T-cell (primary cell): ENCODE data around the gene FOXD4L1. TPM values are rescaled to one million over a fixed set of nuclear protein-coding genes. Genes with fewer than 3 reads are reported as not detected.
A peak's percentile ranks its signal among the peaks of the same experiment; 100 is the strongest.
"Not testable (repeated sequence)": the region's sequence is repeated elsewhere in the genome, so short reads cannot be mapped to it uniquely, and the experiment has no call there.

ENCODE experiments used
- ATAC-seq, 4 experiments: fragments of 200-7000 bp in 3 of 4; fragments of 150-1000 bp in 1 of 4; cut with Tn5 transposase; replicated peaks in 1 of 4; 1 replicate in 3 of 4; 2 replicates in 1 of 4; pipeline ENCODE4 v1.10.0; 2021; ENCODE audit warnings: moderate library complexity in 3 of 4, mild to moderate bottlenecking in 2 of 4, moderate number of reproducible peaks in 1 of 4
- CTCF ChIA-PET, 2 donors: fragments of 300-600 bp; sonication (Branson Sonifier 250); formaldehyde crosslinking; loops; one replicate each; lab custom pipeline; 2022; ENCODE audit warnings: antibody characterized with exemption in 2 of 2; lab: Charles Lee
- POLR2A ChIA-PET, 2 donors: fragments of 300-600 bp; sonication (Branson Sonifier 250); formaldehyde crosslinking; loops; one replicate each; lab custom pipeline; 2022; ENCODE audit warnings: antibody characterized with exemption in 2 of 2; lab: Charles Lee
- DNase-seq, 35 experiments: peaks; one replicate each; pipeline versions ENCODE4 v3.0.0 to v3.0.0-alpha.2; 2013 to 2023
- H3K27ac ChIP-seq: one replicate; pipeline ENCODE4 v1.5.1; 2013; ENCODE audit warnings: low read length
- H3K27me3 ChIP-seq, 2 experiments: replicated peaks in 1 of 2; 1 replicate in 1 of 2; 2 replicates in 1 of 2; pipeline versions ENCODE4 v1.6.1 to v1.7.0; 2013; ENCODE audit warnings: low read length in 1 of 2, mixed read lengths in 1 of 2; ENCODE audit not compliant: control insufficient read depth in 2 of 2, insufficient read depth in 2 of 2; ENCODE audit errors: extremely low read depth in 1 of 2
- H3K36me3 ChIP-seq, 2 donors: 1 replicate in 1 of 2; 2 replicates in 1 of 2; pipeline versions ENCODE4 v1.6.1 to v1.7.0; 2013; ENCODE audit warnings: low read length in 1 of 2; ENCODE audit not compliant: control insufficient read depth in 2 of 2, insufficient read depth in 1 of 2; ENCODE audit errors: extremely low read depth in 1 of 2
- H3K4me1 ChIP-seq, 2 experiments: 1 replicate in 1 of 2; 2 replicates in 1 of 2; pipeline versions ENCODE4 v1.6.1 to v1.7.0; 2013; ENCODE audit warnings: low read length in 2 of 2, mixed read lengths in 1 of 2; ENCODE audit not compliant: insufficient read depth in 2 of 2, control insufficient read depth in 1 of 2; ENCODE audit errors: extremely low read depth in 1 of 2
- H3K4me3 ChIP-seq, 2 donors: 1 replicate in 1 of 2; 2 replicates in 1 of 2; pipeline versions ENCODE4 v1.5.1 to v1.7.0; 2013; ENCODE audit warnings: mild to moderate bottlenecking in 2 of 2, low read length in 1 of 2, moderate library complexity in 1 of 2; ENCODE audit not compliant: control insufficient read depth in 1 of 2; ENCODE audit errors: extremely low read depth in 1 of 2
- H3K9me3 ChIP-seq: 2 replicates; pipeline ENCODE4 v1.7.0; 2013
- H3K27ac Mint-ChIP-seq, 2 donors: one replicate each; pipeline ENCODE4 v1.8.0; 2020 to 2021; ENCODE audit warnings: mild to moderate bottlenecking in 2 of 2, mixed read lengths in 2 of 2
- H3K27me3 Mint-ChIP-seq, 2 donors: one replicate each; pipeline ENCODE4 v1.8.0; 2021 to 2022; ENCODE audit warnings: mixed read lengths in 2 of 2
- H3K36me3 Mint-ChIP-seq: one replicate; pipeline ENCODE4 v1.8.0; 2021; ENCODE audit warnings: mixed read lengths
- H3K4me1 Mint-ChIP-seq, 3 donors: one replicate each; pipeline ENCODE4 v1.8.0; 2020 to 2022; ENCODE audit warnings: mixed read lengths in 3 of 3, mild to moderate bottlenecking in 1 of 3
- H3K4me3 Mint-ChIP-seq, 3 donors: one replicate each; pipeline ENCODE4 v1.8.0; 2020 to 2022; ENCODE audit warnings: mild to moderate bottlenecking in 3 of 3, mixed read lengths in 3 of 3, moderate library complexity in 3 of 3
- H3K9me3 Mint-ChIP-seq, 3 donors: one replicate each; pipeline ENCODE4 v1.8.0; 2020 to 2022; ENCODE audit warnings: mixed read lengths in 3 of 3
- WGBS: methylation state at CpG from one replicate; pipeline ENCODE4 v1.1.5; 2013; ENCODE audit warnings: missing lambda C conversion rate; ENCODE audit not compliant: insufficient coverage; 5-methylcytosine and 5-hydroxymethylcytosine counted together
- total RNA-seq, 35 experiments: library from RNA in 6 of 35; stranded (reverse) in 6 of 35; fragments of 120-200 nt in 1 of 35; gene quantifications; one replicate each; pipeline versions ENCODE4 v1.2.1 to v1.2.4 and lab custom pipeline; 2013 to 2026

The FOXD4L1 gene
- total RNA-seq, 5 donors from 2014 or later (not counting 1 experiment from before 2014, with no cell fraction given): 0.36 to 0.38 (median 0.38) TPM; not detected in 2

DNA sequence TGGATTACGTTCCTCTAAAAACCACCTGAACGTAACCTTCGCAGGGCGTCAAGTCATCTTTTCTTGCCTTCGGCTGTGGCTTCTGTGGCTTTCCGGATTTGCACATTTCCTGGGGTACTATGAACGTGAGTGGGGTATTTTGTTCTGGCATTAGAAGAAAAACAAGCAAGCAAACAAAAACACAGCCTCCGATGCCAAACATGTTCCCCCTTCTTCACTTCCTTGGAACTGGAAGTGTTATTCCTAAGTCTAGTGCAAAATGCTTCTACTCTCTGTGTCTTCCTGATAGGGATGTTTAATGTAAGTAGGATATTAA lies 2.2 kb downstream of the FOXD4L1 start:
- H3K9me3 Mint-ChIP-seq, H3K36me3 ChIP-seq, H3K27ac ChIP-seq, H3K9me3 ChIP-seq, H3K27ac Mint-ChIP-seq, ATAC-seq, H3K36me3 Mint-ChIP-seq, POLR2A ChIA-PET, CTCF ChIA-PET: not testable (repeated sequence)
- H3K4me1 Mint-ChIP-seq: peaks cover 0 to 25% (median 17%) of the 10 kb centered on the region in 3 donors
- peaks cover 10 to 21% of the 10 kb centered on the region in 2 donors for H3K27me3 Mint-ChIP-seq
- H3K4me3 Mint-ChIP-seq: peak overlapping the region in 2 of 3 donors; percentile 22 to 35
- H3K4me1 ChIP-seq: peaks cover 4 to 40% of the 10 kb centered on the region in 2 experiments
- peak overlapping the region in 1 of 2 donors; percentile 47 for H3K4me3 ChIP-seq
- H3K27me3 ChIP-seq: peaks cover 0 to 37% of the 10 kb centered on the region in 2 experiments
- DNase-seq: peak in 12 of 35 experiments; percentile 6 to 72 (median 26)
- no CpG with 5 or more reads among the region's 8 CpGs for WGBS

GRCh38 chr2:113502216-113503093 lies 4.0 kb downstream of the FOXD4L1 start:
- Mint-ChIP-seq H3K27me3 (peaks cover 10 to 21% of the 10 kb centered on the region in 2 donors), H3K4me3 (peak overlapping the region; percentile 58 to 64 (median 62)), H3K4me1 (peaks cover 0 to 25% (median 17%) of the 10 kb centered on the region in 3 donors), H3K27ac (peak overlapping the region; percentile 55 to 58)
- DNase-seq: peak in 4 of 35 experiments; percentile 1 to 29 (median 3)
- POLR2A ChIA-PET, H3K36me3 ChIP-seq, H3K9me3 Mint-ChIP-seq, H3K27ac ChIP-seq, H3K9me3 ChIP-seq, H3K36me3 Mint-ChIP-seq, CTCF ChIA-PET: not testable (repeated sequence)
- peaks cover 0 to 39% of the 10 kb centered on the region in 2 experiments for H3K27me3 ChIP-seq
- peaks cover 4 to 40% of the 10 kb centered on the region in 2 experiments for H3K4me1 ChIP-seq
- H3K4me3 ChIP-seq: peak overlapping the region; percentile 39 to 75
- 3% methylated on average over 51 of the region's 73 CpGs for WGBS
- peak in 3 of 4 experiments; percentile 6 to 31 (median 20) for ATAC-seq

- peaks cover 0 to 45% of the 10 kb centered on the region in 2 experiments for H3K27me3 ChIP-seq
- Mint-ChIP-seq H3K27me3 (peaks cover 15 to 25% of the 10 kb centered on the region in 2 donors), H3K4me3 (peak overlapping the region; percentile 58 to 64 (median 62)), H3K4me1 (peaks cover 0 to 25% (median 17%) of the 10 kb centered on the region in 3 donors)
- H3K4me1 ChIP-seq: peaks cover 4 to 40% of the 10 kb centered on the region in 2 experiments
- ATAC-seq (peak; percentile 65 to 79 (median 68)), DNase-seq (peak in 19 of 35 experiments; percentile 1 to 64 (median 27))
- H3K27ac ChIP-seq, POLR2A ChIA-PET, H3K9me3 ChIP-seq, H3K36me3 ChIP-seq, H3K27ac Mint-ChIP-seq, H3K9me3 Mint-ChIP-seq, H3K36me3 Mint-ChIP-seq, CTCF ChIA-PET: not testable (repeated sequence)
- 1% methylated on average over 91 of the region's 116 CpGs for WGBS
- H3K4me3 ChIP-seq: peak overlapping the region; percentile 39 to 75
These were observed 4.9 kb downstream of the FOXD4L1 start for GRCh38 chr2:113503094-113504042.

DNA sequence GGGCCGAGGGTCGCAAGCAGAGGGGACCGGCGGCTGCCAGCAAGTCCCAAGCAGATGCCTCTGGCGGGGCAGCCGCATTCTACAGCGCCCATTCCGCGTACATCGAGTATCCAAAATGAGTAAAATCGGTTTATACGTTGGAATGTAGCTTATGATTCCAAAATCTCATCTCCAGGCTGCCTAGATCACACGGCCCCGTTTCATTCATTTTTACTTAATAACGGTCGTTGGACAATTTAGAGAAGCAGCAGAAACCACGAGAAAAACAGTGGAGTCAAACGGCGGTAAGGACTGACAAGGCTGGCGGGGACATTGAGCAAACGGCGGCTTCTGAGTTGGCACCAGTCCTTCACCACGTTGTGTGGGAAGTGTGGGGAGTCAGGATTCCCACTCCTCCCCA lies 5.6 kb downstream of the FOXD4L1 start:
- CTCF ChIA-PET, H3K27ac Mint-ChIP-seq, H3K36me3 ChIP-seq, H3K36me3 Mint-ChIP-seq, H3K9me3 ChIP-seq, ATAC-seq, H3K9me3 Mint-ChIP-seq, H3K4me3 ChIP-seq, POLR2A ChIA-PET, H3K27ac ChIP-seq: not testable (repeated sequence)
- Histone ChIP-seq H3K4me1 (peaks cover 4 to 39% of the 10 kb centered on the region in 2 experiments), H3K27me3 (peaks cover 0 to 43% of the 10 kb centered on the region in 2 experiments)
- no CpG with 5 or more reads among the region's 23 CpGs for WGBS
- Mint-ChIP-seq H3K4me1 (peaks cover 0 to 23% (median 16%) of the 10 kb centered on the region in 3 donors), H3K27me3 (peaks cover 15 to 28% of the 10 kb centered on the region in 2 donors), H3K4me3 (peak overlapping the region in 2 of 3 donors; percentile 21 to 56)
- DNase-seq: peak in 1 of 35 experiments; percentile 28

- H3K4me3 Mint-ChIP-seq, H3K9me3 Mint-ChIP-seq, CTCF ChIA-PET, DNase-seq, H3K9me3 ChIP-seq, H3K36me3 Mint-ChIP-seq, H3K4me1 Mint-ChIP-seq, H3K27ac ChIP-seq, H3K27ac Mint-ChIP-seq, POLR2A ChIA-PET, H3K36me3 ChIP-seq, H3K4me3 ChIP-seq: not testable (repeated sequence)
- H3K27me3 Mint-ChIP-seq: peaks cover 12 to 24% of the 10 kb centered on the region in 2 donors
- 11% methylated on average over 3 of the region's 14 CpGs for WGBS
- H3K4me1 ChIP-seq: peaks cover 0 to 16% of the 10 kb centered on the region in 2 experiments
- ATAC-seq: peak in 1 of 4 experiments; percentile 26
- peaks cover 0 to 23% of the 10 kb centered on the region in 2 experiments for H3K27me3 ChIP-seq
These were observed 9.1 kb downstream of the FOXD4L1 start for GRCh38 chr2:113507394-113508140.
